ENCODE results near the gene GRB14.
"Not testable (repeated sequence)": the region's sequence is repeated elsewhere in the genome, so short reads cannot be mapped to it uniquely, and the experiment has no call there.

Gene GRB14

DNA sequence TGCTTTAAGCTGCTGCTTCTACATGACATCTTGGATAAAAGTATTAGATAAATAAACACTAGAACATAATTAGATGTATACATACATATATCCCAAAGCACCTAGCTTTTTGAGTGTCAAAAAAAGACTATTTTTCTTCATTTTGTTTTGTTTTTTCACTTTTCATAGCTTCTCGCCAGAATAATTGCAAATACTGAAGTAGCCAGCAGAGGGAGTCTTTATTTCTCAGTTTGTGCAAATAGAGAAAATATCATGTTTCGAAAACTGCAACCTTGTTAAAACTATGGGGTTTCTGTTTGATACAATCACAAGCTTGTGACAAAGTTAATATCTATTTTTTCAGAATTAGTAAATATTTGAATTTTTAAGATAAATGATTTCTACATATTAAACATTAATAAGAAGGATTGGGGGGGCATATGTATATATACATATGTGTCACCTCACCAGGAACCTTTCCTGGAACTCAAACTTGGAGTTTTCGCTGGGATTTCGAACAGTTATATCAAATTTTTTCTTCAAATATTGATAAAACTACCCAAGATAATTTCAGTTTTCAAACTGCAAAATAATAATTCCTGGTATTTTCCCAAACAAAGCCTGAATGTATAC lies 61.0 kb downstream of the GRB14 start:
- DNase-seq: no peak

DNA sequence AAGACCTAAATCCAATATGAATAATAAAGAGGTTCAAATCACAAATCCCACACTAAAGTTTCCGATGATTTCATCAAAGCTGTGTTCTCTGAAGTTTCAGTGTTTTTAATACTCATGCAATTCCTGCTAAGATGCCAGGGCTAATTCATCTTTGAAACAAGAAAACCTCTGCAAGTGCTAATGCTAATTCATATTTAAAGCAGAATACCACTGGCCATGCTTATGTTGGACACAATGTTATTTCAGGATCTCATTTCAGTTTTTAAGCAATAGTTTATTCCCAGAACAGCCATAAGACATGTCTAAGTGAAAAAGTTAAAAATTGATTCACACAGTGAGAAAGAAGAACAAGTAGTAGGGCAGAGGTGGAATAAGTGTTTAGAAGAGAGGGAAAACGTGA lies 62.8 kb downstream of the GRB14 start:
- no peak for DNase-seq

DNA sequence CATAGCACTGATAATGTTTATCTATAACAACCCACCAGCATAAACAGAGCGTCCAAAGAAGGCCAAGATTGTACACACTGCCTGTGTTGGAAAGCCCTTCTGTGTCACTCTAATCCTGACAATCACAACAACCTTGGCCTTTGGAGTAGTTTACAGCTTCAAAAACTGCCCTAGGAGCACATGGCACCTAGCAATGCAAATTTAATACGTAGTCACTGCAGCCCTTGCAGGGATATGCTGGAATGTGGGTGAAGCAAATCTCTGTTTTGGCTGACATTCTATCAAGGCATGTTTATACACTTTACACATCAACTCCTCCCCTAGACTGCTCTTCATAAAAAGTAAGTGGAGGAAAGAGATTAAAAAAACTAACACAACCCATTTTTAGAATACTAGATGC lies 66.8 kb downstream of the GRB14 start:
- no peak for DNase-seq

DNA sequence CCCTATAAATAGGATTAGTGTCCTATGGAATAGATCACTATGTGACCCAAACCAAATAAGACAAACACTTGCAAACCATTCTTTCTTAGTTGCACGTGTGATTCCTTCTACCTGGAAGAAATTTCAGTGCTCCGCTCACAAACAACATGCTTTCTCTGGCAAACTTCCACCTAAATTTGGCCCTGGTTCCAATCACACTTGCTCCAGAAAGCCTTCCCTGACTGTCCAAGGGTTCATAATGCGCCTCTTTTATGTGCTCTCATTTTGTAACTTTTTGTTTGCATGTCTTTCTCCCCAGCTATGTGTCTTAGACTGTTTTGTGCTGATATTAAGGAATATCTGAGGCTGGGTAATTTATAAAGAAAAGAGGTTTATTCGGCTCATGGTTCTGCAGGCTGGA lies 69.8 kb downstream of the GRB14 start:
- no peak for DNase-seq

DNA sequence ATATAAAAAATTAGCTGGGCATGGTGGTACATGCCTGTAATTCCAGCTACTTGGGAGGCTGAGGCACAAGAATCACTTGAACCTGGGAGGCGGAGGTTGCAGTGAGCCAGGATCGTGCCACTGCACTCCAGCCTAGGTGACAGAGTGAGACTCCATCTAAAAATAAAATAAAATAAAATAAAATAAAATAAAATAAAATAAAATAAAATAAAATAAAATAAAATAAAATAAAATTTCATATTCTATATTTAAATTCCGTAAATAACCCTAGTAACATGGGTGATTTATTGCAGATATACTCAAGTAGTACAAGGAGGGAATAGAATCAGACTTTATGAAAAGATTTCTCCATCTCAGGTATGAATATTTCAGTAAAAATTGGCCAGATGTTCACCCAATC lies 71.6 kb downstream of the GRB14 start:
- DNase-seq: not testable (repeated sequence)

DNA sequence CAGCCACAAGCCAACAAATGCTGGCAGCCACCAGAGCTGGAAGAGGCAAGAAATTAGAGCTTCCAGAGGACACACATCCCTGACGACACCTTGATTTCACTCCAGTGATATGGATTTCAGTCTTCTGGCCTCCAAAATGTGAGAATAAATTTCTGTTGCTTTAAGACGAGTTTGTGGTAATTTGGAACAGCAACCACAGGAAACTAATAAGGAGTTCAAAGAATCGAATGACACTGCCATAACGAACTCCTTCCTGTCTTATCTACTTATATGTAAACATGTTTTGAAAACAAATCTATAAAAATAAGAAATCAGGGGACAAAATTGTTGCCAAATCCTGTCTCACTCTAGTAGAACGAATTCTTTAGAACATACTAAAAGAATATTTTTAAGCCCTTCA lies 75.8 kb downstream of the GRB14 start:
- no peak for DNase-seq

DNA sequence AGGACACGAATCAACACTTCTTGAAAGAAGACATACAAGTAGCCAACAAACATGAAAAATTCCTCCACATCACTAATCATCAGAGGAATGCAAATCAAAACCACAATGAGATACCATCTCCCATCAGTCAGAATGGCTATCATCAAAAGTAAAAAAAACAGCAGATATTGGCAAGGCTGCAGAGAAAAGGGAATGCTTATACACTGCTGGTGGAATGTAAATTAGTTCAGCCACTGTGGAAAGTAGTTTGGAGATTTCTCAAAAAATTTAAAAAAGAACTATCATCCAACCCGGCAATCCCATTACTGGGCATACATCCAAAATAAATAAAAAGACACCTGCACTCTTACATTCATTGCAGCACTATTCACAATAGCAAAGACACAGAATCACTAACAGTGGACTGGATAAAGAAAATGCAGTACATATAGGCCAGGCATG lies 78.7 kb downstream of the GRB14 start:
- no peak for DNase-seq

DNA sequence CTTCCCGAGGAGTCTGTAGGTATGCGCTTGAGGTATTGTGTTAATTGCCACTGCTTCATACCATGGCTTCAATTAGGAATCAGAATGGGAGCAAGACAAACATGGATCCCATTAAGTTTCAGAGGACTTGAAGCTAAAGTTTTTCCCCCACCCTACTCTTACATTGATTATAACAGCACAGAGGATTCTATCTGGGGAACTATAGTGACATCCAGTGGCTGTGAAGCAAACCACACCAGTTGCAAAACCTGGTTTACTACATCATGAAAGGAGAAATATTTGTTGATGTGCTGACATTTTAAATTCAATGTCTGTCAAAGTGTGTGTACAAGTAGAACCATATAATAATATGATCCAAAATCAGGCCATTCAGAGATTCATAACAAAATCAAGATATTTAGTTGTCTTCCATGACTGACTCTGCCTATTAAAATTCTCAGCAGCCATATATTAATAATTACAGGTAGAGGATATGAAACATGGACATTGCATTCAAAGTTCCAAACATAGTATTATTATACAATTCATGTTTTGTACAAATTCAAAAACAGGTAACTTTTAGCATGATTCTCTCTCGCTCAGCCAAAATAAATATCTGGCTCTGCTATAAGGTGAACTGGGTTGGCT lies 82.9 kb downstream of the GRB14 start:
- no peak for DNase-seq

DNA sequence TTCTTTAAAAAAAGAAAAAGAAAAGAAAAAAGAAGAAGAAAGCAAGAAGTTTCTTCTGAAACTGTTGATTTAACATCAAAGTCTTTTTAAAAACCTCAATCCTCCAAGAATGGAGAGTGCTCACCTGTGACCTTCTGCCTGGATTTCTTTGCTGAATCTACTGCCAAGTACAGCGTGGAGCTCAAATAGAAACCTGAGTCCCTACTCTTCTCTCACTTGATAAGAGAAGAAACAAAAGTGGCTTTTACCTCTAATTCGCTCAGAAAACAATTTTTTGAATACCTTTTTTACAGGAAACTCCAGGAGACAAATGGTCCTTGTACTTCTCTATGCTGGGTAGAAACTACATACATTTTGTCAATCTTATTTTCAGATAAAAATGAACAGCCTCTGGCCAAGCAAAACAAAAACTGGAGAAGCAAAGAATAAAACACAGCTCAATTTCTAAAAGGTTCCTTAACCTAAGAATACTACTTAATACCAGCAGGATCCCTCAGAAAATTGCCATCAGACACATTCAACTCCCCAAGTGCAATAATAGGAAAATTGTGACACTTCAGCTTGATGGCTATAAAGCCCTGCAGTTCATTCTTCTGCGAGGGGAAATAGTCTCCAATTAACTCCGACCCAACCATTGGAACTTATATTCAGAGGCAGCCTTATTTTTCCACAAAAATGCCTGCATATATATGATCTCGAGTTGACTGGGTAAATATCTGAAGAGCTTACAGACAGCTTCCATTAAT lies 85.8 kb downstream of the GRB14 start:
- no peak for DNase-seq

DNA sequence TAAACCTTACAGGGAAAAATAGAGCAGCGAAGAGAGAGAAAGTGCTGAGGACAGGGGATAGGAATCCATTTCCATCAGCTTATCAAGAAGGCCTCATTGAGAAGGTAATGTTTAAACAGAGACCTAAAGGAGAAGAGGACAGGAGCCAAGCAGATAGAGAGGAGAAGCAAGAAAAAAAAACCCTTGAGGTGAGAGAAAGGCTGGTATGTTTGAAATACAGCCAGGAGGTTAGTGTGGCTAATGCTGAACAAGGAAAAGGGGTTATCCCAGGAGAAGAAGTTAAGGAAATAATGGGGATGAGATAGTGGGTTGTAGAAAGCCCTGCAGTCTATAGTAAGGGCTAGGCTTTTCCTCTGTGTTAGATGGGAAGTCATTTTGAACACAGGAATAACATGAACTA lies 90.8 kb downstream of the GRB14 start:
- no peak for DNase-seq

DNA sequence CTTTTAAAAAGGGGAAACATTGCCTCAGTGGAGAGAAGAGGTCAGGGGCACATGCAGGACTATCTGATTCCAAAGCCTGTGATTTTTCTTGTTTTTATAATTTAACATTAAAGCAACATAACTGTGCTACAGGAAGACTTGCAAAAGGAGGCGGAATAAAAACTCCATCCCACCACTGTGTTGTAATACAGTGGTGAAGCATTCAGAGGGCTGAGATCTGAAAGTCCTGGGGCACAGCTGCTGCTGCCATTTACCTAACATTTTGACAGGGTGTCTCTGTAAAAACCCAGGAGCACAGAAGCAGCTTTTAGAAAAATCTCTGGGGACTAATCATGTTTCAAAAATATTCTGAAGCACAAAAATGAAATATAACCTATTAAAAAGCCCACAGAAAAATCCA lies 97.6 kb downstream of the GRB14 start:
- no peak for DNase-seq

DNA sequence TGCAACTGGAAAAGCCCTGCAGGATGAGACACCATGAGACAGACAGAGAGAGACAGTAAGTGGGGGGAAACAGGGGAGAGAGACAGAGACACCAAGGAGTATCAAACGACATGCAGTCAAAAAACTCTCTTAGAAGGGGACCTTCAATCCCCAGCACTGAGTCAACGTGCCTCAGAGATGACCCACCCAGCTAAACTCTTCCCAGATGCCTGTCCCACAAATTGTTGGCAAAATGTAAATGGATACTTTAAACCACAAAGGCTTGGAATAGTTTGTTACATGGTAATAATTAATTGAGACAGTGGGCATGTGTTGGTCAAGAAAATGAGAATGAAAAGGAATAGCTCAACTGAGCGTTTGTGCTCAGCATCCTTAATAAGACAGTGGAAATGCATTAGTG lies 98.3 kb downstream of the GRB14 start:
- no peak for DNase-seq

DNA sequence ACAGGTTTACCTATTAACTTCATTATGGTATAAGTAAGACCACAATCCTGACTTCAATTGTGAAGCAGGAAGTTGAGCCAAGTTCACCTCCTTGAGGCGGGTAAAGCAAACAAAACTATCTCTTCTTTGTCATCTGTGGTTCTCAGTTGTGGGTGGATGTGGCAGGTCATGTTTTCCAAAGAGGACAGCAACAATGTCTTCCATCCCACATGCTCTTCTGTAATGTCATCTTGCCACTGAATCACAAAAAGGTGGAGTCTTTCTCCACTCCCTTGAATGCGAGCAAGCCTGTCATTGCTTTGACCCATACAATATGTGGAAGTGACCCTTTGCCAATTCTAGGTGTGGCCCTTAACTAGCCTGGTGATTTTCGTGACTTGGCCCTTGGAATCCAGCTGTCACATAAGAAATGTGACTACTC lies 98.7 kb downstream of the GRB14 start:
- DNase-seq: no peak

DNA sequence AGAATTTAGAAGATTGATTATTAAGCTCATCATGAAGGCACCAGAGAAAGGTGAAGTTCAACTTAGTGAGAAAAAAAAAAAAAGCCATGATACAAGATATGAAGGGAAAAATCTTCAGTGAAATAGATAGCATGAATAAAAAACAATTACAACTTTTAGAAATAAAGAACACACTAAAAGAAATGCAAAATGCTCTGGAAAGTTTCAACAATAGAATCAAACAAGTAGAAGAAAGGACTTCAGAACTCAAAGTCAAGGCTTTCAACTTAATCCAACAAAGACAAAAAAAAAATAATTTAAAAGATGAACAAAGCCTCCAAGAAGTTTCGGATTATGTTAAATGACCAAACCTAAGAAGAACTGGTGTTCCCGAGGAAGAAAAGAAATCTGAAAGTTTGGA lies 105.5 kb downstream of the GRB14 start:
- no peak for DNase-seq

DNA sequence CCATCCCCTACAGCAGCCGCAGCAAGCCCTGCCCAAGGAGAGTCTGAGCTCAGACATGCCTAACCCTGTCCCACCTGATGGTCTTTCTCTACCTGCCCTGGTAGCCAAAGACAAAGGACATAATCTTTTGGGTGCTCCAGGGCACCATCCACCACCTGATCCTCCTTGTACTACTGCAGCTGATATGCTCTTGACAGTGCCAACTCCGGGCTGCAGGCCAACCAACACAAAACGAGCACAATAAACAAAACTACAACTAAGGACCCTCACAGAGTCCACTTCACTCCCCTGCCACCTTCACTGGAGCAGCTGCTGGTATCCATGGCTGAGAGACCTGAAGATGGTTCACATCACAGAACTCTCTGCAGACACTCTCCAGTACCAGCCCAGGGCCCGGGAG lies 106.3 kb downstream of the GRB14 start:
- DNase-seq: no peak

DNA sequence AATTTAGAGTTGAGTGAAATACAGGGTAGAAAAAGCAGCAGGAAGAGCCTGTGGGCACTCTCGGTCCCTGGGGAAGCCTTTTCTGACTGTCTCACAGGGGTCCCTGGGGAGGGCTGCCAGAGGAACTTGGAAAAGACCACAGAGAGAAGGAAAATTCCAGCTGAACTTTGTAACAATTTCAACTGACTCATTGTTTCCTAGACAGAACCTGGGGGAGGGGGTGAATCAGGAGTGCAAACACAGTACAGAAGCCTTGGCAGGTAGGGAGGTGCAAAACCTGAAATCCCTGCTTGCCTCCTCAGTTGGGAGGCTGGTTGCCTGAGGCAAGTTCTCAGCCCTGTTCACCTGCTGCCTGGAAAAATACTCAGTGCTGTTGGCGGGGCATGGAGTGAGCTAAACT lies 106.8 kb downstream of the GRB14 start:
- no peak for DNase-seq

DNA sequence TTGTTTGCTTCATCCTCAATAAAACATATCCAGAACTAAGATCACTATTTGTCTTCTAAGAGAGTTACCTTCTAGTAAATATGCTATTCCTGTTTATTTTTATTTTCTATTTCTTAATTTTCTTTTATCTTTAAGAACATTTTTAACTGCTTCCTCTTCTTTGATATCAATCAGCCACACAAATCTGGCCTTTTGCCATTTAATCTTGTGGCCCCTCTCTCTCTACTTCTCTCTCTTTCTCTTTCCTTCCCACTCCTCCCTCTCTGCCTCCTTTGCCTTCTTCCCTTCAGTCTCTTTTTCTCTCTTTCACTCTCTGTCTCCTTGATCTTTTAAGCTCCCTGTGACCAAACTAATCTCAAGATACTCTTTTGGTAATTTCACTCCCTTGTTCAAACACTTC lies 108.4 kb downstream of the GRB14 start:
- DNase-seq: no peak

DNA sequence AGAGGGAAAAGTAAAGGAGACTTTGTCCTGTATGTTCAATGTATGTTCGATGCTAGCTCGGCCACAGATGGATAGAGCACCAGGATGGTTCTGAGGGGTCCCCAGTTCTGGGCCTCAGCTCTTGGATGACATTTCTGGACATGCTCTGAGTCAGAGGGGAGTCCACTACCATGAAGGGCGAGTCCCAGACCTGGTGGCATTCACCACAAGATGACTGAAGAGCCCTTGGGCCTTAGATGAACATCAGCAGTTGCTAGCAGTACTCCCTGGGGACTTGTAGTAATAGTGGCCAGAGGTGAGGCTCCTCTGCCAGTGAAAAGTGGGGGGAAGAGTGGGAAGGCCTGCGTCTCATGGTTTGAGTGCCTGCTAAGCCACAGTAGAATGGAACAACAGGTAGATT lies 109.5 kb downstream of the GRB14 start:
- no peak for DNase-seq

DNA sequence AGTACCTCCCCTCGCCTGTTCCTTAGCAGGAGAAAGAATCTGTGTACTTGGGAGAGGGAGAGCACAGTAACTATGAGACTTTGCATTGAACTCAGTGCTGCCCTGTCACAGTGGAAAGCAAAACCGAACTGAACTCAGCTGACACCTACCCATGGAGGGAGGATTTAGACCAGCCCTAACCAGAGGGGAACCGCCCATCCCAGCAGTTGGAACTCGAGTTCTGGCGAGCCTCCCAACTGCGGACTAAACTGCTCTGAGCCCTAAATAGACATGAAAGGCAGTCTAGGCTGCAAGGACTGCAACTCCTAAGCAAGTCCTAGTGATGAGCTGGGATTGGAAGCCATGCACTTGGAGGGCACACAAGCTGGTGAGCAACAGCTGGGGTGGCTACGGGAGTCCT lies 110.4 kb downstream of the GRB14 start:
- DNase-seq: no peak

DNA sequence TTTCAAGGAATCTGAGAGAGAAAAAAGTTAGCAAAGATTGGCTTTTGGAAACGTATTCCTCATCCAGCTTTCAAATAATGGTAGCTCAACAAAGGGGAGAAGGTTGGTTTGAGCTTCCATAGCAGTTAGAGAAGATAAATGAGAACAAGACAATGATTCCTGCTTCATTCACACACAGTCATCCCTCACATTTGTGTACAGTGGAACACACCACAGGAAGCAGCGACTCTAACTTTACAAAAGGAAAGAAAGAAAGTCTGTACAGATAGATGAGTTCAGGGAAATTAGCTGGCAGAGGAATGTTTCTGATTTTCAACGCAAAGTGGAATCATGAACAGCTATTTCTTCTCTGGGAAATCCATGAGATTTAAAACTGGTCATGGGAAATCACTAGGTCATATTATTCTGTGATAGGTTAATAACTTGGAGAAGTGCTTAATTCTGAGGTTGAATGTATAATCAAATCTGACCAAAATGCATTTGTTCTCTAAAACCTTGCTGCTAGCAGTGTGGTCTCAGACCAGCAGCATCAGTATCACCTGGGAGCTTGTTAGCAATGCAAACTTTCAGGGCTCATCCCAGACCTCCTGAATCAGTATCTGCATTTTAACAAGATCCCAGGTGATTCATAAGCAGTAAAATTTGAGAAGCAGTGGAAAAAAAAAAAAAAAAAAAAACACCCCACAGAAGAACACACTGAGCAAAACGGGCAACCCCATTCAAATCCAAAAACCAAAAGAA lies 112.0 kb downstream of the GRB14 start:
- no peak for DNase-seq

DNA sequence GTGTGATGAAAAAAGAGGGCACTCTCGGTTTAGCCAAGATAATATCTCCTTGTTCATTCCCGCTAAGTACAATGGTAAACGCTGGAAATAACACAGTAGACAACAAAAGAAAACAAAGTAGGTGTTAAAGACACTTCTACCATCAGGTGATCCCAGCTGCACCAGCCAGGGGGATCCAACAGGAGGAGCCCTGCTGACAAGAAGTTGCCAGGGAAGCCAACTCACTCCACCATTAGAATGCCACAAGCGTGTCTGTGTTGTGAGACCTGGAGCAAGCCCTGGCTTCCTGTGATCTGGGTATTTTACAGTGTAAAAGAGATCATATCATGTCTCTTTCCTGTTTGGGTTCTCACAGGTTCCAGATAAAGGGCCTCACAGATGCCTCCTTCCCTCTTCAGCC lies 117.0 kb downstream of the GRB14 start:
- DNase-seq: no peak

DNA sequence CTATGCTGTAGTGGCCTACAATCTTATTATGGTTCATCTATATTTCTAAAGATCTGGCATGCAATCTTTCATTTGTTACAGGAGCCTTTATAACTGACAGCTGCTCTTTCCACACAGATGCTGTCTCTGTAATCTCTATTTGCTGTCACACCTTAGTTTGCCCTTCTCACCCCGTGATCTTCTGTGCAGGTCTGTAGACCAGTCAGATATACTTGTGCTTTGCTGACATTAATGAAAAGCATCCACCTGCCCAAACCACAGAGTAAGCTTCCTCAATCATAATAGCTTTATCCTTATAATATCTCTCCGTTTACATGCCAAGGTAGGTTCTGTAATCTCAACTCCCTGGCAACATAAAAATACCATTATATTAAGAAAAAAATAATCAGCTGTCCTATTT lies 122.4 kb downstream of the GRB14 start:
- no peak for DNase-seq

DNA sequence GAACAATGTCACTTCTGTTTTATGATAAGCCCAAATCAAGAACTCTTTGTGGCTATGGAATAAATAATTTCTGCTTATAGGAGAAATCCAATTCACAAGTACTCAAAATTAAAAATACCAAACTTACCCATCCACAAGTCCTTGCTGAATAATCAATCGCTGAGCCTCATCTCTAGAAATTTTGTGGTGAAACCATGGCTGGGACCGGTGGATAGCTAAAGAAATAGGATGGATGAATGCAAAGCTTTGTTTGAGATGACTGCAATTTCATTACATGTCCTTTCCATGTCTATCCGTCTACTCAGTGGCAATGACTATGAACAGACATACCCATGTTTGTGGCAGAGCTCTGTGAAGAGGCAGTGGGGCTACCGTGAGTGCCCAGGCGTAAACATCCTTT lies 124.4 kb downstream of the GRB14 start:
- no peak for DNase-seq
